ENCODE measurements around the gene SLC12A2. TPM values are rescaled to one million over a fixed set of nuclear protein-coding genes. Genes with fewer than 3 reads are reported as not detected.

Gene SLC12A2
- total RNA-seq, 3 donors from 2014 or later (not counting 1 experiment from before 2014, with no cell fraction given) = 14.3 to 18.1 (median 17.4) TPM

DNA sequence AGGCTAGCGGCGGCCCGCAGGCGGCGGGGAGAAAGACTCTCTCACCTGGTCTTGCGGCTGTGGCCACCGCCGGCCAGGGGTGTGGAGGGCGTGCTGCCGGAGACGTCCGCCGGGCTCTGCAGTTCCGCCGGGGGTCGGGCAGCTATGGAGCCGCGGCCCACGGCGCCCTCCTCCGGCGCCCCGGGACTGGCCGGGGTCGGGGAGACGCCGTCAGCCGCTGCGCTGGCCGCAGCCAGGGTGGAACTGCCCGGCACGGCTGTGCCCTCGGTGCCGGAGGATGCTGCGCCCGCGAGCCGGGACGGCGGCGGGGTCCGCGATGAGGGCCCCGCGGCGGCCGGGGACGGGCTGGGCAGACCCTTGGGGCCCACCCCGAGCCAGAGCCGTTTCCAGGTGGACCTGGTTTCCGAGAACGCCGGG lies 253 bp downstream of the SLC12A2 start:
- no peaks in the 10 kb centered on the region for H3K27me3 ChIP-seq (ENCODE audit: control insufficient read depth, insufficient read depth, low read length)
- Mint-ChIP-seq H3K4me3 (peak overlapping the region; percentile 21), H3K9me3 (no peaks in the 10 kb centered on the region), H3K27ac (no peak overlapping the region), H3K4me1 (peaks cover 49% of the 10 kb centered on the region in 2 donors), H3K27me3 (ENCODE audit: low read depth in 2 of 2) (no peaks in the 10 kb centered on the region), H3K36me3 (no peaks in the 10 kb centered on the region)
- H3K27ac ChIP-seq (ENCODE audit: low read length) = peak overlapping the region; percentile 62
- WGBS (ENCODE audit: insufficient coverage) = 0% methylated on average over 53 of the region's 53 CpGs
- TF ChIP-seq, protein P1, sequence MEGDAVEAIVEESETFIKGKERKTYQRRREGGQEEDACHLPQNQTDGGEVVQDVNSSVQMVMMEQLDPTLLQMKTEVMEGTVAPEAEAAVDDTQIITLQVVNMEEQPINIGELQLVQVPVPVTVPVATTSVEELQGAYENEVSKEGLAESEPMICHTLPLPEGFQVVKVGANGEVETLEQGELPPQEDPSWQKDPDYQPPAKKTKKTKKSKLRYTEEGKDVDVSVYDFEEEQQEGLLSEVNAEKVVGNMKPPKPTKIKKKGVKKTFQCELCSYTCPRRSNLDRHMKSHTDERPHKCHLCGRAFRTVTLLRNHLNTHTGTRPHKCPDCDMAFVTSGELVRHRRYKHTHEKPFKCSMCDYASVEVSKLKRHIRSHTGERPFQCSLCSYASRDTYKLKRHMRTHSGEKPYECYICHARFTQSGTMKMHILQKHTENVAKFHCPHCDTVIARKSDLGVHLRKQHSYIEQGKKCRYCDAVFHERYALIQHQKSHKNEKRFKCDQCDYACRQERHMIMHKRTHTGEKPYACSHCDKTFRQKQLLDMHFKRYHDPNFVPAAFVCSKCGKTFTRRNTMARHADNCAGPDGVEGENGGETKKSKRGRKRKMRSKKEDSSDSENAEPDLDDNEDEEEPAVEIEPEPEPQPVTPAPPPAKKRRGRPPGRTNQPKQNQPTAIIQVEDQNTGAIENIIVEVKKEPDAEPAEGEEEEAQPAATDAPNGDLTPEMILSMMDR (IDR thresholded peaks at IDR 0.05) = peak; percentile 17
- ATAC-seq (peak; percentile 15 to 38 (median 28)), DNase-seq (no peak)
- H3K36me3 ChIP-seq (ENCODE audit: control insufficient read depth, insufficient read depth, low read length) = no peaks in the 10 kb centered on the region
- peaks cover 17% of the 10 kb centered on the region for H3K4me1 ChIP-seq (ENCODE audit: control insufficient read depth, insufficient read depth, low read length)
- peak overlapping the region; percentile 74 for H3K4me3 ChIP-seq (ENCODE audit: low read length)
- intact Hi-C loops (cut with micrococcal nuclease) = loop anchor here (5.0 to 10.0 kb wide), 4 partner anchors 297 to 1269 kb away; partner anchors contain the start of genes ISOC1 and MARCHF3
- H3K9me3 ChIP-seq (ENCODE audit: control insufficient read depth, insufficient read depth, low read length) = no peaks in the 10 kb centered on the region

DNA sequence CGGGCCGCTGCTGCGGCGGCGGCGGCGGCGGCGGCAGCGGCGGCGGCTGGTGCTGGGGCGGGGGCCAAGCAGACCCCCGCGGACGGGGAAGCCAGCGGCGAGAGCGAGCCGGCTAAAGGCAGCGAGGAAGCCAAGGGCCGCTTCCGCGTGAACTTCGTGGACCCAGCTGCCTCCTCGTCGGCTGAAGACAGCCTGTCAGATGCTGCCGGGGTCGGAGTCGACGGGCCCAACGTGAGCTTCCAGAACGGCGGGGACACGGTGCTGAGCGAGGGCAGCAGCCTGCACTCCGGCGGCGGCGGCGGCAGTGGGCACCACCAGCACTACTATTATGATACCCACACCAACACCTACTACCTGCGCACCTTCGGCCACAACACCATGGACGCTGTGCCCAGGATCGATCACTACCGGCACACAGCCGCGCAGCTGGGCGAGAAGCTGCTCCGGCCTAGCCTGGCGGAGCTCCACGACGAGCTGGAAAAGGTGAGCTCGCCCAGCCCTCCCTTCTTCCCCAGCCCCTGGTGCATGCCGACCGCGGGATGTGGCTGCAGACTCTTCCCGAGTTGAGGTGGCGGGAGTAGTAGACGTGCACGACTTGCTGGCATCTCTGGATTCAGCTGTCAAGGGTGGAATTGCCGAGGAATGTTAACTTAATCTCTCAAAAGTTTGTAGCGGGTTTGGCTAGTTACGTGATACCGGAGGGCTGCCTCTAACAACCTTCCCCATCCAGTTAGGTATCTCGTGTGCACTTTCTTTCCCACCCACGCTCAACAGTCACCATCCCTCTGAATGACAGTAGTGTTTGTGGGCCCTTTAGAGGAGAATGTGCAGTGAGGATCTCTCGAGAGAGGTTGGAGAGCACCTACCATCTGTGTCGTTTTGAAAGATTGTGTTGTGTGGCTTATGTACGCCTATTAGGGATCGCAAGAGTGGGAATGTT lies 932 bp downstream of the SLC12A2 start:
- Mint-ChIP-seq H3K4me1 (peaks cover 43 to 49% of the 10 kb centered on the region in 2 donors), H3K36me3 (no peaks in the 10 kb centered on the region), H3K27ac (peak overlapping the region; percentile 58 to 67), H3K27me3 (ENCODE audit: low read depth in 2 of 2) (no peaks in the 10 kb centered on the region), H3K9me3 (no peaks in the 10 kb centered on the region), H3K4me3 (peak overlapping the region; percentile 83)
- intact Hi-C loops (cut with micrococcal nuclease) = loop anchor here (5.0 to 10.0 kb wide), 4 partner anchors 297 to 1270 kb away; partner anchors contain the start of genes ISOC1 and MARCHF3
- peak; percentile 45 to 63 for DNase-seq
- Histone ChIP-seq H3K9me3 (ENCODE audit: control insufficient read depth, insufficient read depth, low read length) (no peaks in the 10 kb centered on the region), H3K4me1 (ENCODE audit: control insufficient read depth, insufficient read depth, low read length) (peaks cover 17% of the 10 kb centered on the region), H3K4me3 (ENCODE audit: low read length) (peak overlapping the region; percentile 74), H3K27me3 (ENCODE audit: control insufficient read depth, insufficient read depth, low read length) (no peaks in the 10 kb centered on the region), H3K36me3 (ENCODE audit: control insufficient read depth, insufficient read depth, low read length) (no peaks in the 10 kb centered on the region), H3K27ac (ENCODE audit: low read length) (no peak overlapping the region)
- peak in 1 of 3 donors; percentile 3 for ATAC-seq
- WGBS (ENCODE audit: insufficient coverage) = 3% methylated on average over 69 of the region's 71 CpGs
- TF ChIP-seq, protein P1 (IDR thresholded peaks at IDR 0.05) = no peak

DNA sequence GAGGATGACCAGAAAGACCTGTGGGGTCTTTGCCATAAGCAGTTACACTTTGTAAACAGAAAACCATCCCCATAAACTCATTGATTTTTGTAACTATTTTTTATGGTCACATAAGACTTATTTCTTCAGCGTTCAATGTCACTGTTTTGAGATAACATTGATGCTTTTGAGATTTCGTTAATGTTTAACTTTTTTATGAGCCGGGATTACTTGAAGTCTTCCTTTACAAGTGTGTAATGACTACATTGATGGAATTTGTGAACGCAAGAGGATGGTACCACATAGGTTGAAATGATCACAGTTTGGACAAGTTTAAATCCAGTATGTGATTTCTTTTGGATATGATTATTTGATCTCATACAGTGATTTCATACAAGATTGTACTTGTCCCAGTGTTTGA lies 1.8 kb downstream of the SLC12A2 start:
- TF ChIP-seq, protein P1 (IDR thresholded peaks at IDR 0.05) = no peak
- peaks cover 41 to 44% of the 10 kb centered on the region in 2 donors for H3K4me1 Mint-ChIP-seq
- H3K4me3 ChIP-seq (ENCODE audit: low read length) = no peak overlapping the region
- no peaks in the 10 kb centered on the region for H3K27me3 ChIP-seq (ENCODE audit: control insufficient read depth, insufficient read depth, low read length)
- H3K9me3 Mint-ChIP-seq = no peaks in the 10 kb centered on the region
- 87% methylated on average over 4 of the region's 4 CpGs for WGBS (ENCODE audit: insufficient coverage)
- H3K36me3 Mint-ChIP-seq = no peaks in the 10 kb centered on the region
- DNase-seq (no peak), ATAC-seq (no peak)
- H3K36me3 ChIP-seq (ENCODE audit: control insufficient read depth, insufficient read depth, low read length) = no peaks in the 10 kb centered on the region
- H3K27ac Mint-ChIP-seq = peak overlapping the region in 1 of 2 donors; percentile 58
- H3K4me3 Mint-ChIP-seq = peak overlapping the region; percentile 83
- no peaks in the 10 kb centered on the region for H3K9me3 ChIP-seq (ENCODE audit: control insufficient read depth, insufficient read depth, low read length)
- no peak overlapping the region for H3K27ac ChIP-seq (ENCODE audit: low read length)
- peaks cover 17% of the 10 kb centered on the region for H3K4me1 ChIP-seq (ENCODE audit: control insufficient read depth, insufficient read depth, low read length)
- no peaks in the 10 kb centered on the region for H3K27me3 Mint-ChIP-seq (ENCODE audit: low read depth in 2 of 2)
- intact Hi-C loops (cut with micrococcal nuclease) = loop anchor here (10.0 kb wide), 2 partner anchors 1009 to 1271 kb away; partner anchors contain the start of gene ISOC1
